ENCODE data around the gene MID1. TPM values are rescaled to one million over a fixed set of nuclear protein-coding genes. Genes with fewer than 3 reads are reported as not detected.

Gene MID1
- total and polyA plus RNA-seq, 9 of the 15 experiments (the other 6 are each of a cell fraction or from before 2014, with no cell fraction given): 0.07 to 0.54 (median 0.33) TPM

GRCh38 chrX:10634392-10635161 lies 14.2 kb upstream of the MID1 start:
- Histone ChIP-seq H3K27me3 (ENCODE audit: control insufficient read depth in 2 of 2, insufficient read depth in 2 of 2, low read length in 2 of 2) (no peaks in the 10 kb centered on the region), H3K9ac (ENCODE audit: insufficient read depth in 1 of 2, low read depth in 2 of 2, low read length in 2 of 2) (no peak overlapping the region), H3K4me1 (replicated peaks in 1 of 2; ENCODE audit: control insufficient read depth in 2 of 2, insufficient read depth in 2 of 2, low read length in 2 of 2) (no peaks in the 10 kb centered on the region), H3K27ac (ENCODE audit: extremely low read depth, low read depth, low read length) (no peak overlapping the region), H3K9me3 (replicated peaks; ENCODE audit: control insufficient read depth, insufficient read depth, low read depth, low read length) (no peaks in the 10 kb centered on the region), H3K79me2 (ENCODE audit: control insufficient read depth, insufficient read depth, low read length) (no peaks in the 10 kb centered on the region), H3K36me3 (ENCODE audit: control insufficient read depth, insufficient read depth, low read length) (no peaks in the 10 kb centered on the region), H3K9me1 (ENCODE audit: control insufficient read depth, insufficient read depth, low read length) (no peaks in the 10 kb centered on the region), H3K4me2 (ENCODE audit: insufficient read depth, low read length) (no peak overlapping the region), H3K4me3 (no peak overlapping the region), H4K20me1 (replicated peaks; ENCODE audit: control insufficient read depth, insufficient read depth, low read length) (no peaks in the 10 kb centered on the region), H2AFZ (ENCODE audit: low read depth, low read length) (no peak overlapping the region)
- ChIA-PET CTCF (ENCODE audit: low intra/inter-chr PET ratio) (no interaction called here), POLR2A (no interaction called here)
- 2% methylated on average over 13 of the region's 15 CpGs for WGBS (ENCODE audit: insufficient coverage, low coverage, missing lambda C conversion rate)
- no TSS peak for BruUV-seq (replicated peaks)
- no peak for FAIRE-seq
- DNase-seq (ENCODE audit: extremely low read depth in 1 of 4, low spot score in 3 of 4): no peak
- TF ChIP-seq, protein P1, sequence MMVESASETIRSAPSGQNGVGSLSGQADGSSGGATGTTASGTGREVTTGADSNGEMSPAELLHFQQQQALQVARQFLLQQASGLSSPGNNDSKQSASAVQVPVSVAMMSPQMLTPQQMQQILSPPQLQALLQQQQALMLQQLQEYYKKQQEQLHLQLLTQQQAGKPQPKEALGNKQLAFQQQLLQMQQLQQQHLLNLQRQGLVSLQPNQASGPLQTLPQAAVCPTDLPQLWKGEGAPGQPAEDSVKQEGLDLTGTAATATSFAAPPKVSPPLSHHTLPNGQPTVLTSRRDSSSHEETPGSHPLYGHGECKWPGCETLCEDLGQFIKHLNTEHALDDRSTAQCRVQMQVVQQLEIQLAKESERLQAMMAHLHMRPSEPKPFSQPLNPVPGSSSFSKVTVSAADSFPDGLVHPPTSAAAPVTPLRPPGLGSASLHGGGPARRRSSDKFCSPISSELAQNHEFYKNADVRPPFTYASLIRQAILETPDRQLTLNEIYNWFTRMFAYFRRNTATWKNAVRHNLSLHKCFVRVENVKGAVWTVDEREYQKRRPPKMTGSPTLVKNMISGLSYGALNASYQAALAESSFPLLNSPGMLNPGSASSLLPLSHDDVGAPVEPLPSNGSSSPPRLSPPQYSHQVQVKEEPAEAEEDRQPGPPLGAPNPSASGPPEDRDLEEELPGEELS (CRISPR knock-in tag; IDR thresholded peaks at IDR 0.05; ENCODE audit: borderline replicate concordance): no peak
- TF ChIP-seq HEY1 (CRISPR knock-in tag; IDR thresholded peaks at IDR 0.05; ENCODE audit: borderline replicate concordance) (no peak), SIN3B (IDR thresholded peaks at IDR 0.05; ENCODE audit: low read depth) (no peak), SMARCC2 (IDR thresholded peaks at IDR 0.05; ENCODE audit: low read depth) (no peak)
- TF ChIP-seq, protein P2, sequence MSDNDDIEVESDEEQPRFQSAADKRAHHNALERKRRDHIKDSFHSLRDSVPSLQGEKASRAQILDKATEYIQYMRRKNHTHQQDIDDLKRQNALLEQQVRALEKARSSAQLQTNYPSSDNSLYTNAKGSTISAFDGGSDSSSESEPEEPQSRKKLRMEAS (CRISPR knock-in tag; IDR thresholded peaks at IDR 0.05): no peak
- no peak for ATAC-seq
- in situ Hi-C loops (cut with MboI) (no loop called here), intact Hi-C loops (cut with micrococcal nuclease) (loop anchor here (10.0 kb wide), 1 partner anchor 500 kb away; no protein-coding TSS in a partner anchor)
